HEK293T (cell line): ENCODE results near the gene MIA2.
"Not testable (repeated sequence)": the region's sequence is repeated elsewhere in the genome, so short reads cannot be mapped to it uniquely, and the experiment has no call there.

Experiments
- CTCF ChIA-PET: fragments of 350-600 bp; formaldehyde crosslinking; extraction: SDS; loops from one replicate; lab custom pipeline; 2021; ENCODE audit warnings: antibody characterized with exemption, inconsistent platforms; lab: Yijun Ruan, JAX
- POLR2A ChIA-PET: fragments of 350-600 bp; formaldehyde crosslinking; extraction: SDS; loops from one replicate; lab custom pipeline; 2020; ENCODE audit warnings: antibody characterized with exemption, inconsistent platforms; lab: Yijun Ruan, JAX
- DNase-seq: peaks from one replicate; pipeline ENCODE4 v3.0.0; 2012; ENCODE audit warnings: mixed read lengths; ENCODE audit errors: extremely low spot score
- ARNT ChIP-seq: fragments of 450-650 bp; IDR thresholded peaks from 2 replicates; pipeline ENCODE4 v1.6.1; 2017; ENCODE audit warnings: mild to moderate bottlenecking
- BHLHE40 ChIP-seq: fragments of 450-650 bp; IDR thresholded peaks from 2 replicates; pipeline ENCODE4 v1.6.1; 2016; ENCODE audit warnings: mild to moderate bottlenecking, moderate library complexity, borderline replicate concordance
- CTBP1 ChIP-seq: fragments of 450-650 bp; IDR thresholded peaks from 2 replicates; pipeline ENCODE4 v1.6.1; 2016; ENCODE audit warnings: borderline replicate concordance
- ELF4 ChIP-seq: fragments of 450-650 bp; IDR thresholded peaks from 2 replicates; pipeline ENCODE4 v1.6.1; 2017; ENCODE audit warnings: antibody characterized with exemption
- FOXA1 ChIP-seq: fragments of 450-650 bp; IDR thresholded peaks from 2 replicates; pipeline ENCODE4 v1.6.1; 2016; ENCODE audit warnings: mild to moderate bottlenecking
- FOXK2 ChIP-seq: fragments of 450-650 bp; IDR thresholded peaks from 2 replicates; pipeline ENCODE4 v1.6.1; 2016; ENCODE audit warnings: mild to moderate bottlenecking
- FOXM1 ChIP-seq: fragments of 450-650 bp; IDR thresholded peaks from 2 replicates; pipeline ENCODE4 v1.6.1; 2017; ENCODE audit warnings: mild to moderate bottlenecking, borderline replicate concordance
- HDGF ChIP-seq: fragments of 450-650 bp; IDR thresholded peaks from 2 replicates; pipeline ENCODE4 v1.6.1; 2017; ENCODE audit warnings: antibody characterized with exemption, borderline replicate concordance
- L3MBTL2 ChIP-seq: fragments of 450-650 bp; conservative IDR thresholded peaks from 2 replicates; pipeline ENCODE4 v1.6.1; 2016; ENCODE audit warnings: mild to moderate bottlenecking
- LEF1 ChIP-seq: fragments of 450-650 bp; IDR thresholded peaks from 2 replicates; pipeline ENCODE4 v1.6.1; 2017; ENCODE audit warnings: mild to moderate bottlenecking, borderline replicate concordance
- NFRKB ChIP-seq: fragments of 450-650 bp; IDR thresholded peaks from 2 replicates; pipeline ENCODE4 v1.6.1; 2016; ENCODE audit warnings: mild to moderate bottlenecking, moderate library complexity
- SP1 ChIP-seq: fragments of 450-650 bp; IDR thresholded peaks from 2 replicates; pipeline ENCODE4 v1.6.1; 2017
- SUZ12 ChIP-seq: fragments of 450-650 bp; IDR thresholded peaks from 2 replicates; pipeline ENCODE4 v1.6.1; 2016; ENCODE audit warnings: mild to moderate bottlenecking
- TARDBP ChIP-seq: fragments of 450-650 bp; IDR thresholded peaks from 2 replicates; pipeline ENCODE4 v1.6.1; 2016
- ZNF384 ChIP-seq: fragments of 450-650 bp; IDR thresholded peaks from 2 replicates; pipeline ENCODE4 v1.6.1; 2016
- TF ChIP-seq, protein P1 (sequence below): fragments of 450-650 bp; IDR thresholded peaks from 2 replicates; pipeline ENCODE4 v1.6.1; 2016

The MIA2 gene

DNA sequence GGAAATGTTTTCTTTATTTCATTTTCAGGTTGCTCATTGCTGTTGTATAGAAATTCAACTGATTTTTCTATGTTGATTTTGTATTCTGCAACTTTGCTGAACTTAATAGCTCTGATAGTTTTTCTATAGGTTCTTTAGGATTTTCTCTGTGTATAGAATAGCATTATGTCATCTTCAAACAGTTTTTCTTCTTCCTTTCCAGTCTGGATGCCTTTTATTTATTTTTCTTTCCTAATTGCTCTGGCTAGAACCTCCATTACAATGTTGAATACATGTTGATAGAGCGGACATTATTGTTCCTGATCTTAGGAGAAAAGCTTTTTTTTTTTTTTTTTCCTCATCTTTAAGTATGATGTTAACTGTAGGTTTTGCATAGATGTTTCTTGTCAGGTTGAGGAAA is 39.2 kb downstream of the MIA2 start:
- CTCF ChIA-PET, result no interaction called here
- no peak for DNase-seq
- TF ChIP-seq L3MBTL2 (no peak), FOXA1 (no peak), TARDBP (no peak), ZNF384 (no peak), LEF1 (no peak)
- TF ChIP-seq, protein P1, sequence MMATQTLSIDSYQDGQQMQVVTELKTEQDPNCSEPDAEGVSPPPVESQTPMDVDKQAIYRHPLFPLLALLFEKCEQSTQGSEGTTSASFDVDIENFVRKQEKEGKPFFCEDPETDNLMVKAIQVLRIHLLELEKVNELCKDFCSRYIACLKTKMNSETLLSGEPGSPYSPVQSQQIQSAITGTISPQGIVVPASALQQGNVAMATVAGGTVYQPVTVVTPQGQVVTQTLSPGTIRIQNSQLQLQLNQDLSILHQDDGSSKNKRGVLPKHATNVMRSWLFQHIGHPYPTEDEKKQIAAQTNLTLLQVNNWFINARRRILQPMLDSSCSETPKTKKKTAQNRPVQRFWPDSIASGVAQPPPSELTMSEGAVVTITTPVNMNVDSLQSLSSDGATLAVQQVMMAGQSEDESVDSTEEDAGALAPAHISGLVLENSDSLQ, result no peak
- POLR2A ChIA-PET, result no interaction called here

DNA sequence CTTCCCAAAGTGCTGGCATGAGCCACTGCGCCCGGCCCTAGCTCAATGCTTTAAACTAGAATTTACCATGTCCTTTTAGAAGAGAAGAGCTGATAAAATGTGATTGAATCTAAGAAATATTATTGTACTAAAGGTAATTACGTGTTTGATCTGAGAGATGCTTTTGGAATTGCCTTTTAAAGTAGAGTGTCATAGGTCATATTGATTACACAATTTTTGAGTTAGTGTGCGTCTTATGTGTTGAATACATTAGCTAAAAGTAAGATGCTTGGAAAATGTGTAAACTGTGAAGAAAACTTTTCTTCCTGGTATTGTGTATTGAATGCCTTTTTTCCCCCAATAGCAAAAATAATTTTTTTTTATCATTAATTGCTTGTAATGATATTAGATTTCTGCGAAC is 41.7 kb downstream of the MIA2 start:
- ChIA-PET POLR2A (interaction anchor here (2.0 kb wide), 1 partner anchor 105 kb away, joined by 7 read pairs; the partner anchor contains the start of gene TRAPPC6B), CTCF (no interaction called here)
- TF ChIP-seq BHLHE40 (no peak), ARNT (no peak), ZNF384 (no peak), CTBP1 (no peak), TARDBP (no peak)
- no peak for DNase-seq

DNA sequence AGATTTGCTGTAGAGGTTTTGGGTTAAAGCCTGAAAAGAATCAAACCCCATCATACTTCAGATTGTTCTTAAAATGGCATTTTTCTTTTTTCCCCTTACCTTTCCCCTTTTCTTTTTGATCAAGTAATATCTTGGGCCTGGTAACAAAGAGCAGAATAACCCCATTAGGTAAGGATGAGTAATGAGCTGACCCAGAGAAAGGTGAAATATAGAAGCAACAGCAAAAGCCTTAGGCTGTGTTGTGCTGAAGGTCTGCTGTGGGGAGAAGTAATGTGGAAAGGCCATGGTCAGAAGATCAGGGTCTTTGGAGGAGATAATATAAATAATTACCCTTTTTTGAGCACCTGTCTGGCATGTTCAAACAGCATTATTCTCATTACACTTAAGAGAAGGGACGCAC is 42.3 kb downstream of the MIA2 start:
- ChIA-PET CTCF (no interaction called here), POLR2A (no interaction called here)
- DNase-seq, result no peak
- TF ChIP-seq FOXK2, result no peak
- TF ChIP-seq L3MBTL2, result no peak
- no peak for TF ChIP-seq SP1
- TF ChIP-seq SUZ12, result no peak
- no peak for TF ChIP-seq ZNF384
- no peak for TF ChIP-seq CTBP1
- TF ChIP-seq NFRKB, result no peak
- TF ChIP-seq BHLHE40, result no peak
- no peak for TF ChIP-seq FOXA1
- no peak for TF ChIP-seq TARDBP
- no peak for TF ChIP-seq FOXM1
- TF ChIP-seq ARNT, result no peak
- no peak for TF ChIP-seq HDGF
- TF ChIP-seq LEF1, result no peak
- TF ChIP-seq, protein P1, result no peak
- no peak for TF ChIP-seq ELF4

DNA sequence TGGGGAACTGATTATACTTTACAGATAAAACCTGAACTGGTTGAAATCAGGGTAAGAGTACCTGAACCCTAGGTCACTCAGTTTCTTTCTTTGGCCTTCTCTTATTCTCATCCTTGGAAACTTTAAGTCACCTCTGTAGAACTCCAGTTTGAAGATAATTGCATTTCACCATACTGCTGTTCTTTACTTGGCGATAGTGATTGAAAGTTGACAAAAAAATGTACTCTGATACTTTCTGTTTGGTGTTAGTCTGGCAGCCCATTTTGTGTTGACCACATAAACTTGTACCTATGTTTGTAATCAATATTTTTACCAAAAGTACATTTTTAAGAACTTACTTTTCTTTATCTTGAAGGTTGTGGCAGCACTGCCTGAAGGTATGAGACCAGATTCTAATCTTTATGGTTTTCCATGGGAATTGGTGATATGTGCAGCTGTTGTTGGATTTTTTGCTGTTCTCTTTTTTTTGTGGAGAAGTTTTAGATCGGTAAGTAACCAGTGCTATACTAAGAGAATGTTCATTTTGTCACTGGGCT is 42.9 kb downstream of the MIA2 start:
- DNase-seq, result no peak
- POLR2A ChIA-PET, result no interaction called here
- TF ChIP-seq BHLHE40 (no peak), SP1 (no peak), NFRKB (no peak), LEF1 (no peak), TARDBP (no peak), L3MBTL2 (no peak), FOXA1 (no peak), ZNF384 (no peak), ELF4 (no peak), FOXM1 (no peak), ARNT (no peak)
- TF ChIP-seq, protein P1, result no peak
- CTCF ChIA-PET, result interaction anchor here (0.6 kb wide), 1 partner anchor 156 kb away, joined by 3 read pairs; no protein-coding TSS in a partner anchor

DNA sequence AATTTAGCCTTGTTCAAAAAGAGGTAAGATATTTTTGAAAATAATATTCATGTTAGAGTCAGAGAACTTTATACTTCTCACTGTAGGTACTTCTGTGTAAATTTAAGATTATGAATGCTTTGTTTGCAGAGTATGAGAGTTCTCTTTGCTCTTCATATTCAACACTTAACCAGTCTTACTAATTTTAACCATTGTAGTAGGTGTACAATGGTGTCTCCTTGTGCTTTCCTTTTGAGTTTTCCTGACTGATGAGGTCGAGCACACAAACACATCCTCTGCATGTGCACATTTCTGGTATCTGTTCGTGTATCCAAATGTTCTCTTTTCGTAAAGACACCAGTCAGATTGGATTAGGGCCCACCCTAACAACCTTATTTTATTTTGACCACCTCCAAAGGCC is 45.8 kb downstream of the MIA2 start:
- POLR2A ChIA-PET, result no interaction called here
- CTCF ChIA-PET, result no interaction called here
- DNase-seq, result no peak
- TF ChIP-seq NFRKB (no peak), L3MBTL2 (no peak), CTBP1 (no peak), SP1 (no peak), TARDBP (no peak), BHLHE40 (no peak), ARNT (no peak), ELF4 (no peak), FOXM1 (no peak), HDGF (no peak), FOXA1 (no peak), LEF1 (no peak), SUZ12 (no peak), FOXK2 (no peak), ZNF384 (no peak)
- TF ChIP-seq, protein P1, result no peak

DNA sequence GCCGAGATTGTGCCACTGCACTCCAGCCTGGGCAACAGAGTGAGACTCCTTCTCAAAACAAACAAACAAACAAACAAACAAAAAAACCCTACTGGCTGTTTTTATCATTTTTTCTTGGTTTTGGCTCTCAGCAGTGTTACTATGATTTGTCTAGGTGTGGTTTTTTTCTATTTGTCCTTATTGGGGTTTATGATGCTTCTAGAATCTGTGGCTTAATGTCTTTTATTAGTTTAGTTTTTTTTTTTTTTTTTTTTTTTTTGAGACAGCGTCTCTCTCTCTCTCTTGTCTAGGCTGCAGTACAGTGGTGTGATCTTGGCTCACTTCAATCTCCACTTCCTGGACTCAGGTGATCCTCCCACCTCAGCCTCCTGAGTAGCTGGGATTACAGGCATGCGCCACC is 47.0 kb downstream of the MIA2 start:
- DNase-seq, POLR2A ChIA-PET: not testable (repeated sequence)
- CTCF ChIA-PET, result interaction anchor here (0.6 kb wide), 1 partner anchor 173 kb away, joined by 3 read pairs; no protein-coding TSS in a partner anchor

DNA sequence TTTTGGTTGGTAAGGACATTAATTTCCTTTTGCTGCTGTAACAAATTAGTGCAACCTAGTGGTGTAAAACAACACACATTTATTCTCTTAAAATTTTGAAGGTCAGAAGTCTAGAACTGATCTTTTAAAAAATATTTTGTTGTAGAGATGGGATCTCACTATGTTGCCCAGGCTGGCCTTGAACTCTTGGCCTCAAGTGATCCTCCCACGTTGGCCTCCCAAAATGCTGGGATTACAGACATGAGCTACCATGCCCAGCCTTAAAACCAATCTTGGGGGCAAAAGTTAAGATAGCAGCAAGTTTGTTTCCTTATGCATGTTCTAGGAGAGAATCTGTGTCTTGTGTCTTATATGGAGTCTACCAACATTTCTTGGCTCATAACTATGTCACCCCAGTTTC is 55.8 kb downstream of the MIA2 start:
- DNase-seq, result no peak
- TF ChIP-seq ZNF384 (no peak), SP1 (no peak), ARNT (no peak), FOXM1 (no peak), BHLHE40 (no peak), SUZ12 (no peak), L3MBTL2 (no peak), CTBP1 (no peak), LEF1 (no peak), FOXK2 (no peak), HDGF (no peak), NFRKB (no peak), TARDBP (no peak), ELF4 (no peak), FOXA1 (no peak)
- TF ChIP-seq, protein P1, result no peak
- CTCF ChIA-PET, result no interaction called here
- POLR2A ChIA-PET, result no interaction called here
